ENCODE data around the gene ZNF576. TPM values are rescaled to one million over a fixed set of nuclear protein-coding genes. Genes with fewer than 3 reads are reported as not detected.

ZNF576 gene
- total RNA-seq, 1 donor from 2014 or later: 11.3 TPM

DNA sequence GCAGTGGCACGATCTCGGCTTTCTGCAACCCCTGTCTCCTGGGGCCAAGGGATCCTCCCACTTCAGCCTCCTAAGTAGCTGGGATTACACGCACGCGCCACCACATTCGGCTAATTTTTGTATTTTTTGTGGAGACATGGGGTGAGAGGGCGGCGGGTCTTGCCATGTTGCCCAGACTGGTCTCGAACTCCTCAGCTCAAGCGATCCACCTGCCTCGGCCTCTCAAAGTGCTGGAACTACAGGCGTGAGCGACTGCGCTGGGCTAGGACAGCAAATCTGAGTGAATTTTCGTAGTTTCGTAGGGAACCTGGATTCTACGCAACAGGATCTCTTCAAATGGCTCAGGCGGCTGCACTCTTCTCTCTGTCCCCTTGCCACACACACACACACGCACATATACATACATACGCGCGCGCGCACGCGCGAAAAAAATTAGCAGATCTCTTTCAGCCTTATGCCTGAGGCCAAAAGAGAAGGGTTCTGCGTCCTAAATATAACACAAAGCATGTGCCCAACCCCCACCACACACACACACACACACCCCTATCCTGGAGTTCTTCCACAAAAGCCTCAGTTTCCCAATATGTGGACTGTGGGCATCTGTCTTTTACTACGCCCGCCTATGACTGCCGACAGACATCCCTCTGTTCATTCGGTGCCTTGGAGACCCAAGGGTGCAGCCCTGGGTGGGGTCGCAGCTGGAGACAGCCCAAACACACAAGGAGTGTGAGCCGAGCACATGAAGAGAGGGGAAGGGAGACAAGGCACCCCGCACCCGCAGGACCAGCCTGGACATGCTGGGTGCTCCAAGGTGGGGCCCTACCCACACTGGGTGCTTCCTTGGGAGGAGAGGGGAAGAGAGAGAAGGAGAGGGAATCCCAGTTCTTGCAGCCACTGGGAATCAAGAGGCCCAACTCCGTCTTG lies 20.2 kb upstream of the ZNF576 start:
- H3K36me3 ChIP-seq: peaks cover 11% of the 10 kb centered on the region
- H3K9me3 ChIP-seq (replicated peaks): no peaks in the 10 kb centered on the region
- no peak for TF ChIP-seq CTCF (IDR thresholded peaks at IDR 0.05; ENCODE audit: borderline replicate concordance)
- DNase-seq: no peak
- intact Hi-C loops (cut with micrococcal nuclease): no loop called here
- H3K27ac ChIP-seq (replicated peaks): peak overlapping the region; percentile 56
- H3K4me3 ChIP-seq: peak overlapping the region; percentile 83
- no peaks in the 10 kb centered on the region for H3K27me3 ChIP-seq (ENCODE audit: low read depth)
- H3K4me1 ChIP-seq: peaks cover 34% of the 10 kb centered on the region

- peaks cover 39% of the 10 kb centered on the region for H3K4me1 ChIP-seq
- no peak overlapping the region for H3K27ac ChIP-seq (replicated peaks)
- TF ChIP-seq CTCF (IDR thresholded peaks at IDR 0.05; ENCODE audit: borderline replicate concordance): no peak
- no peaks in the 10 kb centered on the region for H3K36me3 ChIP-seq
- no peak overlapping the region for H3K4me3 ChIP-seq
- no peaks in the 10 kb centered on the region for H3K9me3 ChIP-seq (replicated peaks)
- no peak for DNase-seq
- intact Hi-C loops (cut with micrococcal nuclease): no loop called here
- no peaks in the 10 kb centered on the region for H3K27me3 ChIP-seq (ENCODE audit: low read depth)
These were observed 17.6 kb upstream of the ZNF576 start for GRCh38 chr19:43578787-43579186.

DNA sequence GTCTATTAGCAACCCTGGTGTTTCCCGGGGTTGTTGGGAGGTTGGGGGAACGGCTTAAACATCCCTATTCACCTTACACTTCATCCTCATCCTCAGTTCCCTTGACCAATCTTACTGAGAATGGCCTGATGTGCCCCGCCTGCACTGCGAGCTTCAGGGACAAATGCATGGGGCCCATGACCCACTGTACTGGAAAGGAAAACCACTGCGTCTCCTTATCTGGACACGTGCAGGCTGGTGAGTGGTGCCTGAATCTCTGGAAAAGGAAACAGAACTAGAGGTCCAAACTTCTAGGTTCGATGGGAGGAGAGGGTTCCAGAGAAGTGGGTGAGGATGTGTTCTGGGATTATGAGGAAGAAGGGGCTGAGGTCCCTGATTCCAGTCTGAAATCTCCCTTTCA lies 14.9 kb upstream of the ZNF576 start:
- intact Hi-C loops (cut with micrococcal nuclease): no loop called here
- Histone ChIP-seq H3K4me1 (peaks cover 19% of the 10 kb centered on the region), H3K27me3 (ENCODE audit: low read depth) (no peaks in the 10 kb centered on the region), H3K9me3 (replicated peaks) (no peaks in the 10 kb centered on the region), H3K27ac (replicated peaks) (peak overlapping the region; percentile 64), H3K4me3 (peak overlapping the region; percentile 63), H3K36me3 (peaks cover 2% of the 10 kb centered on the region)
- TF ChIP-seq CTCF (IDR thresholded peaks at IDR 0.05; ENCODE audit: borderline replicate concordance): no peak
- no peak for DNase-seq

- Histone ChIP-seq H3K4me1 (peaks cover 19% of the 10 kb centered on the region), H3K4me3 (no peak overlapping the region), H3K9me3 (replicated peaks) (no peaks in the 10 kb centered on the region), H3K36me3 (peaks cover 5% of the 10 kb centered on the region), H3K27ac (replicated peaks) (no peak overlapping the region), H3K27me3 (ENCODE audit: low read depth) (no peaks in the 10 kb centered on the region)
- no peak for TF ChIP-seq CTCF (IDR thresholded peaks at IDR 0.05; ENCODE audit: borderline replicate concordance)
- intact Hi-C loops (cut with micrococcal nuclease): no loop called here
- DNase-seq: no peak
These were observed 13.9 kb upstream of the ZNF576 start for GRCh38 chr19:43582495-43582894.

- TF ChIP-seq CTCF (IDR thresholded peaks at IDR 0.05; ENCODE audit: borderline replicate concordance): no peak
- intact Hi-C loops (cut with micrococcal nuclease): no loop called here
- H3K4me1 ChIP-seq: peaks cover 19% of the 10 kb centered on the region
These were observed 11.9 kb upstream of the ZNF576 start for GRCh38 chr19:43584484-43584883.

More at GRCh38 chr19:43584484-43584883, 11.9 kb upstream of the ZNF576 start:
- H3K27me3 ChIP-seq (ENCODE audit: low read depth): no peaks in the 10 kb centered on the region
- H3K36me3 ChIP-seq: peaks cover 12% of the 10 kb centered on the region
- no peaks in the 10 kb centered on the region for H3K9me3 ChIP-seq (replicated peaks)
- no peak for DNase-seq
- no peak overlapping the region for H3K27ac ChIP-seq (replicated peaks)
- no peak overlapping the region for H3K4me3 ChIP-seq

Measured in left ventricle myocardium inferior (tissue), 1 donor.